K562 (cell line): ENCODE results near the gene MEIS2. TPM values are rescaled to one million over a fixed set of nuclear protein-coding genes. Genes with fewer than 3 reads are reported as not detected.
A peak's percentile ranks its signal among the peaks of the same experiment; 100 is the strongest.

Source experiments
- ATAC-seq: fragments of 200-7000 bp; cut with Tn5 transposase; 3 replicates; pipeline ENCODE4 v1.9.1; 2020; ENCODE audit warnings: moderate library complexity
- BruUV-seq: library from RNA; stranded (reverse); fragments of 400-500 nt; replicated peaks from 2 replicates; lab custom pipeline; 2021; lab: Mats Ljungman, UMichigan
- CTCF ChIA-PET: fragments of 300-600 bp; formaldehyde crosslinking; extraction: SDS; loops from one replicate; lab custom pipeline; 2021; ENCODE audit warnings: low intra/inter-chr PET ratio; lab: Yijun Ruan, JAX
- POLR2A ChIA-PET: fragments of 300-600, 350-650 bp; sonication (Branson Sonifier 250); formaldehyde crosslinking; extraction: SDS; loops from one replicate; lab custom pipeline; 2021; ENCODE audit warnings: antibody characterized with exemption, inconsistent platforms; lab: Yijun Ruan, JAX
- DNase-seq, 4 experiments: peaks; one replicate each; pipeline versions ENCODE4 v3.0.0 to v3.0.0-alpha.2; 2011 to 2018; ENCODE audit warnings: low spot score in 3 of 4, mixed read lengths in 3 of 4; ENCODE audit errors: extremely low read depth in 1 of 4
- FAIRE-seq: peaks from 2 replicates; lab custom pipeline; 2011; peaks lifted over from hg19 to GRCh38; lab: Jason Lieb, UNC
- H2AFZ ChIP-seq: 2 replicates; pipeline ENCODE4 v1.6.0; 2011; ENCODE audit warnings: low read depth, low read length, control low read depth, inconsistent platforms
- H3K27ac ChIP-seq: fragments of 200-600 bp; 3 replicates; pipeline ENCODE4 v1.8.0; 2011; ENCODE audit warnings: low read depth, mild to moderate bottlenecking, control low read depth, inconsistent platforms, low read length, moderate library complexity, mixed read lengths; ENCODE audit errors: extremely low read depth
- H3K27me3 ChIP-seq, 2 experiments: fragments of 300-600 bp in 1 of 2; 2 replicates in 1 of 2; 3 replicates in 1 of 2; pipeline versions ENCODE4 v1.6.0 to v1.8.0; 2011; ENCODE audit warnings: inconsistent platforms in 2 of 2, low read length in 2 of 2, mild to moderate bottlenecking in 1 of 2, mixed read lengths in 1 of 2, moderate library complexity in 1 of 2; ENCODE audit not compliant: control insufficient read depth in 2 of 2, insufficient read depth in 2 of 2
- H3K36me3 ChIP-seq: fragments of 300-600 bp; 3 replicates; pipeline ENCODE4 v1.8.0; 2011; ENCODE audit warnings: mild to moderate bottlenecking, low read length, inconsistent platforms; ENCODE audit not compliant: control insufficient read depth, insufficient read depth
- H3K4me1 ChIP-seq, 2 experiments: fragments of 200-600 bp in 1 of 2; replicated peaks in 1 of 2; 2 replicates in 1 of 2; 3 replicates in 1 of 2; pipeline versions ENCODE4 v1.5.1 to v1.8.0; 2011; ENCODE audit warnings: inconsistent platforms in 2 of 2, low read length in 2 of 2, mild to moderate bottlenecking in 1 of 2, mixed read lengths in 1 of 2, moderate library complexity in 1 of 2; ENCODE audit not compliant: control insufficient read depth in 2 of 2, insufficient read depth in 2 of 2
- H3K4me2 ChIP-seq: 2 replicates; pipeline ENCODE4 v1.6.1; 2011; ENCODE audit warnings: low read length, control low read depth, inconsistent platforms, mixed read lengths; ENCODE audit not compliant: insufficient read depth
- H3K4me3 ChIP-seq: fragments of 200-600 bp; sonication (generic), shearing (Covaris generic); 2 replicates; pipeline ENCODE4 v1.5.1; 2016; ENCODE audit warnings: control low read depth, inconsistent platforms
- H3K79me2 ChIP-seq: fragments of 200-600 bp; 3 replicates; pipeline ENCODE4 v1.8.0; 2011; ENCODE audit warnings: low read length, inconsistent platforms; ENCODE audit not compliant: control insufficient read depth, insufficient read depth
- H3K9ac ChIP-seq, 2 experiments: 2 replicates each; pipeline versions ENCODE4 v1.6.0 to v1.6.1; 2011; ENCODE audit warnings: low read depth in 2 of 2, low read length in 2 of 2, control low read depth in 1 of 2, inconsistent platforms in 1 of 2, mild to moderate bottlenecking in 1 of 2, mixed read lengths in 1 of 2; ENCODE audit not compliant: insufficient read depth in 1 of 2
- H3K9me1 ChIP-seq: one replicate; pipeline ENCODE4 v1.6.0; 2011; ENCODE audit warnings: inconsistent platforms, mild to moderate bottlenecking, low read length, moderate library complexity; ENCODE audit not compliant: control insufficient read depth, insufficient read depth
- H3K9me3 ChIP-seq: replicated peaks from 2 replicates; pipeline ENCODE4 v1.5.1; 2011; ENCODE audit warnings: low read depth, low read length, inconsistent platforms; ENCODE audit not compliant: control insufficient read depth, insufficient read depth
- H4K20me1 ChIP-seq: replicated peaks from 2 replicates; pipeline ENCODE4 v1.6.1; 2011; ENCODE audit warnings: low read length, inconsistent platforms, mixed read lengths; ENCODE audit not compliant: control insufficient read depth, insufficient read depth
- CC2D1A ChIP-seq: fragments of 450-650 bp; IDR thresholded peaks from 2 replicates; pipeline ENCODE4 v1.6.1; 2017; ENCODE audit warnings: mild to moderate bottlenecking
- WGBS: fragments of 100-300 bp; shearing (Covaris generic); methylation state at CpG from one replicate; pipeline ENCODE4 v1.1.6; 2016; ENCODE audit warnings: low coverage, mixed read lengths; ENCODE audit not compliant: insufficient coverage; ENCODE audit errors: missing lambda C conversion rate; 5-methylcytosine and 5-hydroxymethylcytosine counted together
- in situ Hi-C: fragments of 300-500 bp; cut with MboI; formaldehyde crosslinking; loops from 4 replicates; pipeline ENCODE4 v1.15.0; 2018; ENCODE audit warnings: inconsistent platforms, mixed read lengths
- intact Hi-C: fragments of 100-400 bp; cut with micrococcal nuclease; formaldehyde crosslinking; loops from 2 replicates; pipeline ENCODE4 v1.14.2; 2022
- polyA plus RNA-seq, 8 experiments: library from polyadenylated mRNA; depleted of rRNA in 4 of 8; stranded (reverse) in 5 of 8; unstranded in 3 of 8; fragments of >200 nt; fragmentation: Nextera tagmentation in 2 of 8; fragmentation: Illumina TruSeq in 1 of 8; extraction: Ambion mirVana in 2 of 8; extraction: Trizol in 1 of 8; gene quantifications; 2 replicates each; pipeline versions ENCODE4 v1.2.1 to v1.2.3, GENCODE V29; 2011 to 2014; ENCODE audit warnings: inconsistent platforms in 1 of 8, missing spikeins in 1 of 8
- total RNA-seq, 7 experiments: library from RNA; depleted of rRNA in 6 of 7; stranded (reverse); fragments of >200 nt in 6 of 7; fragmentation: Illumina TruSeq in 2 of 7; extraction: Trizol in 2 of 7; gene quantifications; 2 replicates each; pipeline versions ENCODE4 v1.2.1 to v1.2.3, GENCODE V29; 2011 to 2021; ENCODE audit warnings: low replicate concordance in 1 of 7
- TF ChIP-seq, protein P1 (sequence below): sonication (generic); formaldehyde crosslinking; IDR thresholded peaks from 2 replicates; pipeline ENCODE4 v1.9.0; 2022; ENCODE audit warnings: mild to moderate bottlenecking, missing genetic modification reagents
- TF ChIP-seq, protein P2 (sequence below), 2 experiments: fragments of 450-650 bp in 1 of 2; sonication (generic) in 1 of 2; formaldehyde crosslinking in 1 of 2; IDR thresholded peaks; 2 replicates each; pipeline versions ENCODE4 v1.7.1 to v1.9.0; 2016 to 2022; ENCODE audit warnings: inconsistent platforms in 1 of 2, mild to moderate bottlenecking in 1 of 2, missing genetic modification reagents in 1 of 2

The MEIS2 gene
- total and polyA plus RNA-seq, 9 of the 15 experiments (the other 6 are each of a cell fraction or from before 2014, with no cell fraction given), result 7.5 to 64.2 (median 22.3) TPM

DNA sequence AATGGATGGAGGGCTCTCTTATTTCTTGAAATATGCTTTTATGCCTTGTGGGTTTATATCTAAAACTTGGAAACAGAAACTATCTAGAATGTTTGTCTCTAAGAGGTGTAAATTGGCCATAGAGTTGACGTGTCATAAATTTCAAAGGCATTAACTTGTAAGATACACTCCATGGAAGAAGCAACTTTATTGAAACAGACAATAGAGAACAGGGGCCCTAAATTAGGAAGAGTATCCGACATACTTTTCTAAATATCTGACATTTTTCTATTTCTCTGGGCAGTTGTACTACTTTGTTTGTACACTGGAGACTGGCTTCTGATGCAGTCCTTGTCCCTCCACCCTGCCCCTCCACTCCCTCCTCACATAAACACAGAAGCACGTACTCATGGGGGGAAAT lies 50.0 kb downstream of the MEIS2 start:
- Histone ChIP-seq H3K4me3 (no peak overlapping the region), H4K20me1 (no peaks in the 10 kb centered on the region), H3K27me3 (no peaks in the 10 kb centered on the region), H3K9me1 (no peaks in the 10 kb centered on the region), H3K79me2 (peaks cover 5% of the 10 kb centered on the region; the same call in 1 of the 3 replicates), H3K27ac (no peak overlapping the region), H3K4me2 (no peak overlapping the region)
- no peak for FAIRE-seq
- intact Hi-C loops, result no loop called here
- WGBS, result 97% methylated on average over 3 of the region's 3 CpGs
- ATAC-seq, result no peak
- no peak for TF ChIP-seq CC2D1A
- TF ChIP-seq, protein P1, sequence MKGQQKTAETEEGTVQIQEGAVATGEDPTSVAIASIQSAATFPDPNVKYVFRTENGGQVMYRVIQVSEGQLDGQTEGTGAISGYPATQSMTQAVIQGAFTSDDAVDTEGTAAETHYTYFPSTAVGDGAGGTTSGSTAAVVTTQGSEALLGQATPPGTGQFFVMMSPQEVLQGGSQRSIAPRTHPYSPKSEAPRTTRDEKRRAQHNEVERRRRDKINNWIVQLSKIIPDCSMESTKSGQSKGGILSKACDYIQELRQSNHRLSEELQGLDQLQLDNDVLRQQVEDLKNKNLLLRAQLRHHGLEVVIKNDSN (CRISPR knock-in tag), result no peak
- TF ChIP-seq, protein P2, sequence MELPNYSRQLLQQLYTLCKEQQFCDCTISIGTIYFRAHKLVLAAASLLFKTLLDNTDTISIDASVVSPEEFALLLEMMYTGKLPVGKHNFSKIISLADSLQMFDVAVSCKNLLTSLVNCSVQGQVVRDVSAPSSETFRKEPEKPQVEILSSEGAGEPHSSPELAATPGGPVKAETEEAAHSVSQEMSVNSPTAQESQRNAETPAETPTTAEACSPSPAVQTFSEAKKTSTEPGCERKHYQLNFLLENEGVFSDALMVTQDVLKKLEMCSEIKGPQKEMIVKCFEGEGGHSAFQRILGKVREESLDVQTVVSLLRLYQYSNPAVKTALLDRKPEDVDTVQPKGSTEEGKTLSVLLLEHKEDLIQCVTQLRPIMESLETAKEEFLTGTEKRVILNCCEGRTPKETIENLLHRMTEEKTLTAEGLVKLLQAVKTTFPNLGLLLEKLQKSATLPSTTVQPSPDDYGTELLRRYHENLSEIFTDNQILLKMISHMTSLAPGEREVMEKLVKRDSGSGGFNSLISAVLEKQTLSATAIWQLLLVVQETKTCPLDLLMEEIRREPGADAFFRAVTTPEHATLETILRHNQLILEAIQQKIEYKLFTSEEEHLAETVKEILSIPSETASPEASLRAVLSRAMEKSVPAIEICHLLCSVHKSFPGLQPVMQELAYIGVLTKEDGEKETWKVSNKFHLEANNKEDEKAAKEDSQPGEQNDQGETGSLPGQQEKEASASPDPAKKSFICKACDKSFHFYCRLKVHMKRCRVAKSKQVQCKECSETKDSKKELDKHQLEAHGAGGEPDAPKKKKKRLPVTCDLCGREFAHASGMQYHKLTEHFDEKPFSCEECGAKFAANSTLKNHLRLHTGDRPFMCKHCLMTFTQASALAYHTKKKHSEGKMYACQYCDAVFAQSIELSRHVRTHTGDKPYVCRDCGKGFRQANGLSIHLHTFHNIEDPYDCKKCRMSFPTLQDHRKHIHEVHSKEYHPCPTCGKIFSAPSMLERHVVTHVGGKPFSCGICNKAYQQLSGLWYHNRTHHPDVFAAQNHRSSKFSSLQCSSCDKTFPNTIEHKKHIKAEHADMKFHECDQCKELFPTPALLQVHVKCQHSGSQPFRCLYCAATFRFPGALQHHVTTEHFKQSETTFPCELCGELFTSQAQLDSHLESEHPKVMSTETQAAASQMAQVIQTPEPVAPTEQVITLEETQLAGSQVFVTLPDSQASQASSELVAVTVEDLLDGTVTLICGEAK (IDR thresholded peaks at IDR 0.05), result peak; percentile 65; the same call in 1 of the 2 replicates
- TF ChIP-seq, protein P2 (CRISPR knock-in tag; IDR thresholded peaks at IDR 0.05), result no peak
- TF ChIP-seq, all 486 proteins: peak for 1
- no peak overlapping the region for H3K9ac ChIP-seq
- POLR2A ChIA-PET, result no interaction called here
- CTCF ChIA-PET, result no interaction called here
- no TSS peak for BruUV-seq
- DNase-seq, result no peak
- no peak overlapping the region for H2AFZ ChIP-seq
- in situ Hi-C loops, result no loop called here
- H3K4me1 ChIP-seq, result peaks cover 0 to 3% of the 10 kb centered on the region in 2 experiments; a peak in 1 of 5 replicates
- no peaks in the 10 kb centered on the region for H3K9me3 ChIP-seq
- peaks cover 35% of the 10 kb centered on the region for H3K36me3 ChIP-seq
